Colonic mucosa (tissue), 4 donors: ENCODE results near the gene HYAL2. TPM values are rescaled to one million over a fixed set of nuclear protein-coding genes. Genes with fewer than 3 reads are reported as not detected.
A peak's percentile ranks its signal among the peaks of the same experiment; 100 is the strongest.
"Not testable (repeated sequence)": the region's sequence is repeated elsewhere in the genome, so short reads cannot be mapped to it uniquely, and the experiment has no call there.

Experiments used
- DNase-seq: peaks from one replicate; pipeline ENCODE4 v3.0.0-alpha.2; 2020
- H3K27ac ChIP-seq: fragments of 200-600 bp; one replicate; pipeline ENCODE4 v1.8.0; 2021
- H3K27me3 ChIP-seq: fragments of 200-600 bp; one replicate; pipeline ENCODE4 v1.8.0; 2021
- H3K36me3 ChIP-seq: fragments of 200-600 bp; one replicate; pipeline ENCODE4 v1.8.0; 2021
- H3K4me1 ChIP-seq: fragments of 200-600 bp; one replicate; pipeline ENCODE4 v1.8.0; 2021; ENCODE audit warnings: mild to moderate bottlenecking
- H3K4me3 ChIP-seq: fragments of 200-600 bp; one replicate; pipeline ENCODE4 v1.8.0; 2021
- H3K9ac ChIP-seq, 2 donors: one replicate each; pipeline ENCODE4 v1.7.0; 2013; ENCODE audit warnings: control low read depth in 2 of 2, low read depth in 2 of 2, low read length in 2 of 2
- H3K9me3 ChIP-seq: fragments of 200-600 bp; one replicate; pipeline ENCODE4 v1.8.0; 2021
- intact Hi-C: fragments of 100-400 bp; cut with DNase I; formaldehyde crosslinking; loops from one replicate; pipeline ENCODE4 v1.14.1; 2022
- total RNA-seq, 2 donors: library from RNA; stranded (reverse); fragmentation: NEBNext Ultra II Directional in 1 of 2; extraction: Animal tissue kit (Norgen Biotek cat#: 25700) in 1 of 2; gene quantifications; one replicate each; pipeline ENCODE4 v1.2.1, GENCODE V29; 2021
- TF ChIP-seq, protein P1 (sequence below): fragments of 200-600 bp; IDR thresholded peaks from one replicate; pipeline ENCODE4 v1.8.0; 2022; ENCODE audit warnings: antibody characterized with exemption, mild to moderate bottlenecking
- donor health status: healthy.
- donor health status: DM: no; HTN: no; CAD: no.
- donor health status: DM: no; HTN: no; CAD: no.

Gene HYAL2
- total RNA-seq, 2 donors from 2014 or later, result 31.3 to 37.1 TPM

- Histone ChIP-seq H3K9ac (no peak overlapping the region), H3K4me3 (no peak overlapping the region), H3K36me3 (no peaks in the 10 kb centered on the region), H3K4me1 (peaks cover 28% of the 10 kb centered on the region), H3K27ac (no peak overlapping the region), H3K27me3 (no peaks in the 10 kb centered on the region), H3K9me3 (no peaks in the 10 kb centered on the region)
- TF ChIP-seq, protein P1, sequence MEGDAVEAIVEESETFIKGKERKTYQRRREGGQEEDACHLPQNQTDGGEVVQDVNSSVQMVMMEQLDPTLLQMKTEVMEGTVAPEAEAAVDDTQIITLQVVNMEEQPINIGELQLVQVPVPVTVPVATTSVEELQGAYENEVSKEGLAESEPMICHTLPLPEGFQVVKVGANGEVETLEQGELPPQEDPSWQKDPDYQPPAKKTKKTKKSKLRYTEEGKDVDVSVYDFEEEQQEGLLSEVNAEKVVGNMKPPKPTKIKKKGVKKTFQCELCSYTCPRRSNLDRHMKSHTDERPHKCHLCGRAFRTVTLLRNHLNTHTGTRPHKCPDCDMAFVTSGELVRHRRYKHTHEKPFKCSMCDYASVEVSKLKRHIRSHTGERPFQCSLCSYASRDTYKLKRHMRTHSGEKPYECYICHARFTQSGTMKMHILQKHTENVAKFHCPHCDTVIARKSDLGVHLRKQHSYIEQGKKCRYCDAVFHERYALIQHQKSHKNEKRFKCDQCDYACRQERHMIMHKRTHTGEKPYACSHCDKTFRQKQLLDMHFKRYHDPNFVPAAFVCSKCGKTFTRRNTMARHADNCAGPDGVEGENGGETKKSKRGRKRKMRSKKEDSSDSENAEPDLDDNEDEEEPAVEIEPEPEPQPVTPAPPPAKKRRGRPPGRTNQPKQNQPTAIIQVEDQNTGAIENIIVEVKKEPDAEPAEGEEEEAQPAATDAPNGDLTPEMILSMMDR, result no peak
- intact Hi-C loops, result no loop called here
- DNase-seq, result no peak
These were observed 8.2 kb downstream of the HYAL2 start for GRCh38 chr3:50314342-50314741.

DNA sequence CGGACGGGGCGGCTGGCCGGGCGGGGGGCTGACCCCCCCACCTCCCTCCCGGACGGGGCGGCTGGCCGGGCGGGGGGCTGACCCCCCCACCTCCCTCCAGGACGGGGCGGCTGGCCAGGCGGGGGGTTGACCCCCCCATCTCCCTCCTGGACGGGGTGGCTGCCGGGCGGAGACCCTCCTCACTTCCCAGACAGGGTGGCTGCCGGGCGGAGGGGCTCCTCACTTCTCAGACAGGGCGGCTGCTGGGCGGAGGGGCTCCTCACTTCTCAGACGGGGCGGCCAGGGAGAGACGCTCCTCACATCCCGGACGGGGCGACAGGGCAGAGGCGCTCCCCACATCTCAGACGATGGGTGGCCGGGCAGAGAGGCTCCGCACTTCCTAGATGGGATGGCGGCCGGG, 10.5 kb downstream of the HYAL2 start:
- DNase-seq, intact Hi-C loops, H3K27ac ChIP-seq, H3K4me1 ChIP-seq, H3K9me3 ChIP-seq, H3K36me3 ChIP-seq, H3K4me3 ChIP-seq, H3K9ac ChIP-seq, H3K27me3 ChIP-seq: not testable (repeated sequence)

- TF ChIP-seq, protein P1, result no peak
- Histone ChIP-seq H3K27ac (no peak overlapping the region), H3K4me1 (peaks cover 8% of the 10 kb centered on the region), H3K4me3 (no peak overlapping the region), H3K9me3 (no peaks in the 10 kb centered on the region), H3K9ac (no peak overlapping the region), H3K36me3 (no peaks in the 10 kb centered on the region), H3K27me3 (no peaks in the 10 kb centered on the region)
- DNase-seq, result no peak
- intact Hi-C loops, result no loop called here
These were observed 17.9 kb downstream of the HYAL2 start for GRCh38 chr3:50304601-50305000.

DNA sequence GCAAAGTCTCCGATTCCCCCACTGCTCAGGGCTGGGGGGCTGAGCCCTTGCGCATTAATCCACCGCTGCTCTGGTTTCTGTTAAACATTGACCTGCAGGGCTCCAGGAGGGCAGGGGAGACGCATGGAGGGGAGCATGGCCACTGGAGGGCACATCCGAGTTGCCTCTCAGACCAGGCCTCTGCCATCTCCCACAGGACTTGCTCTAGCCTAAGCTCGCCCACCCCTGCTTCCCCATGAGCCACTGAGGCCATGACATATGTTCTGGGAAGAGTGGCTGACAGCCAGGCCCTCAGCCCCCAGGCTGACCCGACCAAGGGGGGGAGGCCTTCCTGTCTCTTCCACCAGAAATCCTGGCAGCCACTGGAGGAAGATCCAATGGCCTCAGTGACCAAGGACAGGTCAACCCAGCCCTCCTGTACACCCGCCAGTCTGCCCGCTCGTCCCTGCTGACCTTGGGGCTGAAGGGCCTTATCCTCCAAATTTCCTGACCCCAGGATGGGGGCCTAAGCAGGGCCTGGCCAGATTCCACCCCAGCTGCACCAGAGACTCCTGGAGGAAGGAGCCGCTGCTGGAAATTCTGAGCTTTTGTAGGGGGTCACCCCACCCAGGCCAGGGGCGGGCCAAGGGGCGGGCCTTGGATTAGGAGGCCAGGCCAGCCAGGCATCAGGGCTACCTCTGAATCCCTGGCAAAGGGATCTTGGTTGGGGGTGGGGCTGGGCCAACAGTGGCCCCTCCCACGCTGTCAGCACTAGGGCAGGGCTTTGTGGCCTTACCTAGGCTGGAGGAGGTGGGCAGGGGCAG, 19.3 kb downstream of the HYAL2 start, which contains the start of gene HYAL1:
HYAL1 (minus strand) TSS at position 562 of the 803 bp plus-strand sequence. CDS start 618 bp downstream, outside the sequence.
- H3K4me1 ChIP-seq, result peaks cover 13% of the 10 kb centered on the region
- DNase-seq, result peak; percentile 77

DNA sequence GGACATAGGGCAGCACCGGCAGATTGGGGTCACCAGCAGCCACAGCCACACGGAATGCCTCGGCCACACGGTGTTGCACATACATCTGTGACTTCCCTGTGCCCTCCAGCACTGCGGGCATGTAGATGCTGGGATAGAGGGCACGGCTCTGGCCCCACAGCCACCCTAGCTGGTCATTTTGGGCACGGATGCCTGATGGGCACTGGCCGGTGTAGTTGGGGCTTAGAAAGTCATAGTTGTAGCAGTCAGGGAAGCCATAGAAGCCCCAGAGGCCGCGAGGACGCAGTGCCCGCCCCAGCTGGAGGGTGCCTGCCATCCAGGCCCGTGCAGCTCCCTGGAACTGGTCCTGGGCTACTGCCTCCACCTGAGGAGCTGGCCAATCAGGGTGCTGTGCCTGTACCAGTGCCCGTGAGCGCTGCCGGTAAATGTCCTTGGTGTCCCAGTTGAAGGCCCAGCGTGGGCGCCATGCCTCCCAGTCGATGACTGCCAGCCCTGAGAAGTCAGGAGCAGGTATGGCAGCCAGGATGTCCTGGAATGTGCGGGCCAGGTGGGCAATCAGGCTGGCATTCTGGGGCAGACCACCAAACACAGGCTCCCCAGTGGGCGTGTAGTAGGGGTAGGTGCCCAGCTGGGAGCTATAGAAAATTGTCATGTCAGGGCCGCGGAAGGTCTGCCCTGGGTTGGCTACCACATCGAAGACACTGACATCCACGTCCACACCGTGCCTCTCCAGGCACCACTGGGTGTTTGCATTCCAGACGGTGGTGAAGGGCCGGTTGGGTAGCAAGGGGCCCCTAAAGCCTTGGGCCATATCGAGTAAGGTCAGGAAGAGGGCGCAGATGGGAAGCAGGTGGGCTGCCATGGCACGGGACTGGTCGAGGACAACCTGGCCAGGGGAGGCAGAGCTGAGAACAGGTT, 20.2 kb downstream of the HYAL2 start:
- Histone ChIP-seq H3K9me3 (no peaks in the 10 kb centered on the region), H3K36me3 (no peaks in the 10 kb centered on the region), H3K27ac (peak overlapping the region; percentile 22), H3K27me3 (no peaks in the 10 kb centered on the region), H3K9ac (peak overlapping the region in 1 of 2 donors; percentile 52), H3K4me3 (peak overlapping the region; percentile 4), H3K4me1 (peaks cover 15% of the 10 kb centered on the region)
- TF ChIP-seq, protein P1, result no peak
- intact Hi-C loops, result no loop called here
- no peak for DNase-seq

More for the DNA sequence above, 19.3 kb downstream of the HYAL2 start, which contains the start of gene HYAL1:
- Histone ChIP-seq H3K4me3 (peak within 1 kb of the TSS; percentile 4), H3K27ac (peak within 1 kb of the TSS; percentile 47), H3K27me3 (no peaks in the 10 kb centered on the region), H3K9me3 (no peaks in the 10 kb centered on the region), H3K36me3 (no peaks in the 10 kb centered on the region), H3K9ac (peak within 1 kb of the TSS; percentile 34 to 52)
- intact Hi-C loops, result no loop called here
- TF ChIP-seq, protein P1, result no peak
